Suprapubic skin (tissue), 4 donors: Measurements from ENCODE around the gene AVL9. TPM values are rescaled to one million over a fixed set of nuclear protein-coding genes. Genes with fewer than 3 reads are reported as not detected.

Source experiments
- DNase-seq, 2 donors: peaks; one replicate each; pipeline ENCODE4 v3.0.0-alpha.2; 2019; ENCODE audit warnings: low spot score in 2 of 2
- H3K27ac ChIP-seq: fragments of 200-600 bp; sonication (generic); one replicate; pipeline ENCODE4 v1.5.1; 2019
- H3K27me3 ChIP-seq: fragments of 200-600 bp; sonication (generic); one replicate; pipeline ENCODE4 v1.5.1; 2019
- H3K36me3 ChIP-seq: fragments of 200-600 bp; sonication (generic); one replicate; pipeline ENCODE4 v1.5.1; 2019
- H3K4me1 ChIP-seq: fragments of 200-600 bp; sonication (generic); one replicate; pipeline ENCODE4 v1.5.1; 2019
- H3K4me3 ChIP-seq: fragments of 200-600 bp; sonication (generic); one replicate; pipeline ENCODE4 v1.5.1; 2019; ENCODE audit warnings: mild to moderate bottlenecking
- H3K9me3 ChIP-seq: fragments of 200-600 bp; sonication (generic); one replicate; pipeline ENCODE4 v1.5.1; 2019
- CTCF ChIP-seq, 2 donors: fragments of 200-600 bp in 1 of 2; fragments of 450-650 bp in 1 of 2; sonication (generic) in 1 of 2; IDR thresholded peaks; one replicate each; pipeline ENCODE4 v1.5.1; 2016 to 2019; ENCODE audit warnings: antibody characterized with exemption in 2 of 2, mild to moderate bottlenecking in 1 of 2, moderate library complexity in 1 of 2
- EP300 ChIP-seq: sonication (generic); formaldehyde crosslinking; IDR thresholded peaks from one replicate; pipeline ENCODE4 v1.6.1; 2017; ENCODE audit warnings: antibody characterized with exemption
- POLR2A ChIP-seq, 2 donors: fragments of 450-650 bp; IDR thresholded peaks; one replicate each; pipeline ENCODE4 v1.6.1; 2017; ENCODE audit warnings: antibody characterized with exemption in 2 of 2, mild to moderate bottlenecking in 2 of 2, moderate library complexity in 2 of 2
- POLR2AphosphoS5 ChIP-seq, 3 donors: sonication (generic); formaldehyde crosslinking; IDR thresholded peaks; one replicate each; pipeline ENCODE4 v1.6.1; 2017; ENCODE audit warnings: antibody characterized with exemption in 3 of 3
- WGBS: methylation state at CpG from one replicate; pipeline ENCODE4 v1.1.5; 2018; 5-methylcytosine and 5-hydroxymethylcytosine counted together
- total RNA-seq, 4 donors: library from RNA; depleted of rRNA; stranded (reverse); fragments of >200 nt; gene quantifications; one replicate each; pipeline ENCODE4 v1.1.0, GENCODE V29; 2016

The AVL9 gene
- total RNA-seq, 4 donors from 2014 or later, result 22.5 to 42.2 (median 24.8) TPM

GRCh38 chr7:32560075-32560474, 64.8 kb downstream of the AVL9 start:
- Histone ChIP-seq H3K27ac (no peak overlapping the region), H3K4me1 (no peaks in the 10 kb centered on the region), H3K4me3 (no peak overlapping the region), H3K9me3 (no peaks in the 10 kb centered on the region), H3K27me3 (no peaks in the 10 kb centered on the region), H3K36me3 (peaks cover 63% of the 10 kb centered on the region)
- TF ChIP-seq POLR2A (IDR thresholded peaks at IDR 0.05) (no peak), CTCF (IDR thresholded peaks at IDR 0.05) (no peak), EP300 (no peak), POLR2AphosphoS5 (IDR thresholded peaks at IDR 0.05) (no peak)
- 94% methylated on average over 2 of the region's 2 CpGs for WGBS
- no peak for DNase-seq

- Histone ChIP-seq H3K9me3 (no peaks in the 10 kb centered on the region), H3K4me3 (no peak overlapping the region), H3K27me3 (no peaks in the 10 kb centered on the region), H3K36me3 (peaks cover 57% of the 10 kb centered on the region), H3K4me1 (no peaks in the 10 kb centered on the region), H3K27ac (no peak overlapping the region)
- DNase-seq, result no peak
- WGBS, result 97% methylated on average over 2 of the region's 2 CpGs
- no peak for TF ChIP-seq EP300
- TF ChIP-seq POLR2AphosphoS5 (IDR thresholded peaks at IDR 0.05), result no peak
- TF ChIP-seq POLR2A (IDR thresholded peaks at IDR 0.05), result no peak
- no peak for TF ChIP-seq CTCF (IDR thresholded peaks at IDR 0.05)
Measured at GRCh38 chr7:32561613-32562012, 66.3 kb downstream of the AVL9 start.

DNA sequence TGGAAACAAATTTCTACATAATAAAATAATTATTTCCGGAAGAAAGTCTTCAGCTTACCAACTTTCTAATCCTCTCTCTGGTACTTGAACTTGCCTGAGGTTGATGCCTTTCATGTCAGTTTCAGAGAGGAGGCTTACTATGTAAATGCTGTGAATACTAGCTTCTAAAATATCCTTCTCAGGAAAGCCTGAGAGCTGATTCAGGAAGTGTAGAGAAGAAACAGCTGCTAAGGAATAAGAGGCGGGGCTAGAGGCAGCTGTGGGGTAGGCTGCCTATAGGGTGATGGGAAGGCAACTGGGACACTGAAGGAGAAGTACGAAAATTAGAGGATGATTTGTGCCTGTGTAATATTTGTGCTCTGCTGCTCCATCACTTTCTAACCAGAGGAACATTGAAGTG, 69.3 kb downstream of the AVL9 start:
- TF ChIP-seq POLR2A (IDR thresholded peaks at IDR 0.05) (no peak), CTCF (IDR thresholded peaks at IDR 0.05) (no peak), EP300 (no peak), POLR2AphosphoS5 (IDR thresholded peaks at IDR 0.05) (no peak)
- Histone ChIP-seq H3K4me1 (no peaks in the 10 kb centered on the region), H3K27ac (no peak overlapping the region), H3K36me3 (peaks cover 39% of the 10 kb centered on the region), H3K9me3 (no peaks in the 10 kb centered on the region), H3K4me3 (no peak overlapping the region), H3K27me3 (no peaks in the 10 kb centered on the region)
- WGBS, result 79% methylated on average over 3 of the region's 3 CpGs
- DNase-seq, result no peak

DNA sequence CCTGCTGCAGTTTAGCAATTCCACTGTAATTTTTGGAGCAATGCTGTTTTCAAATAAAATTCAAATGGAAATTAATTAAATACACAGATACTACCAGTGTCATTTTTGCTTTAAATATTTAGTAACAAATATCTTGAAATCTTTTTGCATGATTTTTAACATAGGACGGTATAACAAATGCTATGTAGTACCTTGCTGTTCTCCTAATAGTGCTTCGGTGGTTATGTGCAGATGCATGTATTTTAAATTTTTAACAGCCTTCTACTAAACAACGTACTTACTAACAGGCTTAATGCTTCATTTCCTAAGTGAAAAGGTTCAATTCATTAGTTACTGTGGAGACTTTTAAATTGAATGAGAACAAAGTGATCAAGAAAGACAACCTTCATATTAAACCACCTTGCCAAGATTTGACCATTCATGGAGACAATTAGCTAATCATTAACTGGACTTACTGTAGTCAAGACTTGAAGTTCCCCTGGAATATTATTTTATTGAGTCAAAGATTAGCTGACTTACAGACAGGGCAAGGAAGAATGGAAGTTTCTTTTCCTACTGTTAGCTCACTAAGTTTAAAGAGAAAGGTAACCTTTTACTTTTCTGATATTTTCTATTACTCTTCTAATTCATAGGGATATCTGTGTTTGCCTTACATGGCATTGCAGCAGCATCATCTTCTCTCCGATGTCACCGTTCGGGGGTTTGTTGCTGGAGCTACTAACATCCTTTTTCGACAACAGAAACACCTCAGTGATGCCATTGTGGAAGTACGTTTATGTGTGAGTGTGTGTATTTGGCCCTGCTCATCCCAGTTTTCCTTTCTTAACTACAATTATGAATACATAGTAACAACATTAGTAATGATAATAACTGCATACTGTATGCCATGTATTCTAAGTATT, 74.3 kb downstream of the AVL9 start:
- WGBS, result 95% methylated on average over 8 of the region's 8 CpGs
- no peak for TF ChIP-seq CTCF (IDR thresholded peaks at IDR 0.05)
- no peak for TF ChIP-seq POLR2A (IDR thresholded peaks at IDR 0.05)
- TF ChIP-seq EP300, result no peak
- TF ChIP-seq POLR2AphosphoS5 (IDR thresholded peaks at IDR 0.05), result no peak
- Histone ChIP-seq H3K36me3 (peaks cover 37% of the 10 kb centered on the region), H3K4me3 (no peak overlapping the region), H3K27ac (no peak overlapping the region), H3K4me1 (no peaks in the 10 kb centered on the region), H3K27me3 (no peaks in the 10 kb centered on the region), H3K9me3 (no peaks in the 10 kb centered on the region)
- DNase-seq, result no peak

DNA sequence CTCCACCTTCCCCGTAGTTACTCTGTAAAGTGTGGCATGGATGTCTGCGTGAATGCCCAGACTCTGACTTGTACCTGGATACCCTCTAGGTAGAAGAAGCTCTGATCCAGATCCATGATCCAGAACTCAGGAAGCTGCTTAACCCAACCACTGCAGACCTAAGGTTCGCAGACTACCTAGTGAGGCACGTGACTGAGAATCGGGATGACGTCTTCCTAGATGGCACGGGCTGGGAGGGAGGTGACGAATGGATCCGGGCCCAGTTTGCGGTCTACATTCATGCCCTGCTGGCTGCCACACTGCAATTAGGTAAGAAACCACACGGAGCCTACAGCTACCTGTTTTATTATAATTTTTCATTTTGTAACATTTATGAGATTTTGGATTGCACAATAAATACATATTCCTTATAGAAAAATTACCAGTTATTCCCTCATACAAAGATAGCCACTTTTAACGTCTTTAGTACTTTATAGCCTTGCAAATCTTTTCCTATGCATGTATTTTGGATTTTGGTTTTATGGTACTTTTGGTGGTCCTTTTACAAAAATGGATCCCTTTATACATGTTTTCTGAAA, 77.9 kb downstream of the AVL9 start:
- H3K4me1 ChIP-seq, result no peaks in the 10 kb centered on the region
- no peak overlapping the region for H3K4me3 ChIP-seq
- H3K27ac ChIP-seq, result no peak overlapping the region
- TF ChIP-seq EP300 (no peak), POLR2A (IDR thresholded peaks at IDR 0.05) (no peak), CTCF (IDR thresholded peaks at IDR 0.05) (no peak), POLR2AphosphoS5 (IDR thresholded peaks at IDR 0.05) (no peak)
- H3K9me3 ChIP-seq, result no peaks in the 10 kb centered on the region
- WGBS, result 88% methylated on average over 12 of the region's 12 CpGs
- H3K36me3 ChIP-seq, result peaks cover 68% of the 10 kb centered on the region
- no peak for DNase-seq
- H3K27me3 ChIP-seq, result no peaks in the 10 kb centered on the region
